Aorta (tissue), 5 donors: ENCODE results near the gene ARHGAP22. TPM values are rescaled to one million over a fixed set of nuclear protein-coding genes. Genes with fewer than 3 reads are reported as not detected.
A peak's percentile ranks its signal among the peaks of the same experiment; 100 is the strongest.

Experiments
- ATAC-seq: fragments of 200-7000 bp; cut with Tn5 transposase; one replicate; pipeline ENCODE4 v1.9.1; 2022; ENCODE audit warnings: moderate library complexity; ENCODE audit not compliant: low FRiP score
- DNase-seq, 2 donors: peaks; one replicate each; pipeline ENCODE4 v3.0.0-alpha.2; 2020
- H3K27ac ChIP-seq, 2 donors: one replicate each; pipeline ENCODE4 v1.5.1; 2013; ENCODE audit warnings: low read length in 2 of 2, mild to moderate bottlenecking in 2 of 2, moderate library complexity in 2 of 2, control low read depth in 1 of 2, inconsistent platforms in 1 of 2, low read depth in 1 of 2
- H3K27me3 ChIP-seq, 2 donors: one replicate each; pipeline ENCODE4 v1.6.1; 2013; ENCODE audit warnings: control low read depth in 1 of 2, low read length in 1 of 2, mild to moderate bottlenecking in 1 of 2, moderate library complexity in 1 of 2; ENCODE audit not compliant: insufficient read depth in 2 of 2, control insufficient read depth in 1 of 2
- H3K36me3 ChIP-seq, 2 donors: one replicate each; pipeline ENCODE4 v1.6.1; 2013; ENCODE audit warnings: control low read depth in 1 of 2, low read length in 1 of 2, mild to moderate bottlenecking in 1 of 2; ENCODE audit not compliant: insufficient read depth in 2 of 2, control insufficient read depth in 1 of 2
- H3K4me1 ChIP-seq, 2 donors: one replicate each; pipeline ENCODE4 v1.6.1; 2013; ENCODE audit warnings: low read length in 2 of 2, control low read depth in 1 of 2, mild to moderate bottlenecking in 1 of 2, moderate library complexity in 1 of 2; ENCODE audit not compliant: insufficient read depth in 2 of 2, control insufficient read depth in 1 of 2
- H3K4me3 ChIP-seq, 2 donors: one replicate each; pipeline ENCODE4 v1.5.1; 2013; ENCODE audit warnings: low read length in 2 of 2, control low read depth in 1 of 2, mild to moderate bottlenecking in 1 of 2
- H3K9me3 ChIP-seq: one replicate; pipeline ENCODE4 v1.6.1; 2013; ENCODE audit warnings: mild to moderate bottlenecking, low read length; ENCODE audit not compliant: control insufficient read depth
- WGBS, 2 donors: extraction: QIAGEN DNeasy Blood & Tissue Kit; methylation state at CpG; one replicate each; pipeline ENCODE4 v1.1.7; 2013; 5-methylcytosine and 5-hydroxymethylcytosine counted together
- intact Hi-C, 2 donors: fragments of 100-400 bp; cut with DNase I; formaldehyde crosslinking; loops; one replicate each; pipeline versions ENCODE4 v1.14.2 to v1.15.0; 2022
- polyA plus RNA-seq, 2 donors: library from polyadenylated mRNA; stranded (reverse); fragments of 200-250 nt; gene quantifications; one replicate each; pipeline ENCODE4 v1.2.3, GENCODE V29; 2013
- total RNA-seq, 2 donors: library from RNA; stranded (reverse); fragmentation: NEBNext Ultra II Directional; extraction: Animal tissue kit (Norgen Biotek cat#: 25700); gene quantifications; one replicate each; pipeline ENCODE4 v1.2.1, GENCODE V29; 2021
- donor health status: healthy with polysubstance abuse.
- donor health status: Bipolar disorder and iron deficiency.
- donor health status: DM: no; HTN: no; CAD: no.
- donor health status: DM: no; HTN: no; CAD: no.
- donor health status: DM: yes; HTN: yes; CAD: no.

ARHGAP22 gene
- total and polyA plus RNA-seq, 4 donors = 6.1 to 29.1 (median 17.1) TPM

- H3K4me3 ChIP-seq = no peak overlapping the region
- H3K36me3 ChIP-seq = no peaks in the 10 kb centered on the region
- WGBS, 2 donors = 73 to 76% methylated on average over 2 of the region's 2 CpGs
- no peaks in the 10 kb centered on the region for H3K9me3 ChIP-seq
- H3K4me1 ChIP-seq = no peaks in the 10 kb centered on the region
- ATAC-seq = no peak
- DNase-seq = peak in 1 of 2 donors; percentile 22
- no peak overlapping the region for H3K27ac ChIP-seq
- intact Hi-C loops = loop anchor here in 1 of 2 donors (10.0 kb wide), 2 partner anchors 125 to 165 kb away; no protein-coding TSS in a partner anchor
- no peaks in the 10 kb centered on the region for H3K27me3 ChIP-seq
Measured at GRCh38 chr10:48529331-48529730, 75.5 kb downstream of the ARHGAP22 start.

GRCh38 chr10:48527756-48528155 is 77.1 kb downstream of the ARHGAP22 start:
- peak in 1 of 2 donors; percentile 12 for DNase-seq
- 91 to 97% methylated on average over 1 of the region's 1 CpG for WGBS, 2 donors
- Histone ChIP-seq H3K4me1 (no peaks in the 10 kb centered on the region), H3K27ac (no peak overlapping the region), H3K36me3 (no peaks in the 10 kb centered on the region), H3K4me3 (no peak overlapping the region), H3K9me3 (no peaks in the 10 kb centered on the region), H3K27me3 (no peaks in the 10 kb centered on the region)
- intact Hi-C loops = loop anchor here in 1 of 2 donors (10.0 kb wide), 2 partner anchors 127 to 163 kb away; no protein-coding TSS in a partner anchor
- no peak for ATAC-seq

- H3K9me3 ChIP-seq = no peaks in the 10 kb centered on the region
- peak overlapping the region in 1 of 2 donors; percentile 43 for H3K27ac ChIP-seq
- DNase-seq (no peak), ATAC-seq (no peak)
- no peaks in the 10 kb centered on the region for H3K27me3 ChIP-seq
- no peak overlapping the region for H3K4me3 ChIP-seq
- no peaks in the 10 kb centered on the region for H3K36me3 ChIP-seq
- 80 to 82% methylated on average over 2 of the region's 2 CpGs for WGBS, 2 donors
- H3K4me1 ChIP-seq = no peaks in the 10 kb centered on the region
- intact Hi-C loops = loop anchor here in 1 of 2 donors (10.0 kb wide), 2 partner anchors 128 to 162 kb away; no protein-coding TSS in a partner anchor
Measured at GRCh38 chr10:48526846-48527505, 77.9 kb downstream of the ARHGAP22 start.

- H3K36me3 ChIP-seq = no peaks in the 10 kb centered on the region
- DNase-seq = peak in 1 of 2 donors; percentile 26
- 7 to 9% methylated on average over 14 of the region's 14 CpGs for WGBS, 2 donors
- H3K9me3 ChIP-seq = no peaks in the 10 kb centered on the region
- no peak for ATAC-seq
- H3K27ac ChIP-seq = peak overlapping the region; percentile 15 to 43
- H3K4me3 ChIP-seq = no peak overlapping the region
- intact Hi-C loops = loop anchor here in 1 of 2 donors (10.0 kb wide), 2 partner anchors 129 to 161 kb away; no protein-coding TSS in a partner anchor
- no peaks in the 10 kb centered on the region for H3K4me1 ChIP-seq
- no peaks in the 10 kb centered on the region for H3K27me3 ChIP-seq
Measured at GRCh38 chr10:48526011-48526821, 78.7 kb downstream of the ARHGAP22 start.

- Histone ChIP-seq H3K9me3 (no peaks in the 10 kb centered on the region), H3K4me1 (no peaks in the 10 kb centered on the region), H3K36me3 (no peaks in the 10 kb centered on the region), H3K27me3 (no peaks in the 10 kb centered on the region), H3K27ac (no peak overlapping the region), H3K4me3 (no peak overlapping the region)
- whole genome bisulfite sequencing, 2 donors = 94 to 96% methylated on average over 5 of the region's 5 CpGs
- ATAC-seq (no peak), DNase-seq (peak in 1 of 2 donors; percentile 2)
- intact Hi-C loops = loop anchor here in 1 of 2 donors (10.0 kb wide), 2 partner anchors 130 to 160 kb away; no protein-coding TSS in a partner anchor
Measured at GRCh38 chr10:48525113-48525512, 79.8 kb downstream of the ARHGAP22 start.

GRCh38 chr10:48523820-48524758 is 80.8 kb downstream of the ARHGAP22 start:
- intact Hi-C loops = loop anchor here in 1 of 2 donors (10.0 kb wide), 2 partner anchors 131 to 159 kb away; no protein-coding TSS in a partner anchor
- DNase-seq (peak in 1 of 2 donors; percentile 47), ATAC-seq (no peak)

GRCh38 chr10:48523212-48523819 is 81.6 kb downstream of the ARHGAP22 start:
- Histone ChIP-seq H3K4me3 (peak overlapping the region; percentile 51 to 65), H3K27ac (peak overlapping the region; percentile 47 to 54), H3K4me1 (no peaks in the 10 kb centered on the region), H3K27me3 (no peaks in the 10 kb centered on the region), H3K36me3 (no peaks in the 10 kb centered on the region), H3K9me3 (no peaks in the 10 kb centered on the region)
- DNase-seq = peak; percentile 92 to 95
- intact Hi-C loops = loop anchor here in 1 of 2 donors (10.0 kb wide), 2 partner anchors 131 to 159 kb away; no protein-coding TSS in a partner anchor
- ATAC-seq = peak; percentile 88
- WGBS, 2 donors = 2 to 3% methylated on average over 46 to 47 of the region's 47 CpGs

More at GRCh38 chr10:48523820-48524758, 80.8 kb downstream of the ARHGAP22 start:
- peak overlapping the region in 1 of 2 donors; percentile 47 for H3K27ac ChIP-seq
- no peaks in the 10 kb centered on the region for H3K27me3 ChIP-seq
- no peaks in the 10 kb centered on the region for H3K9me3 ChIP-seq
- H3K4me1 ChIP-seq = no peaks in the 10 kb centered on the region
- 7 to 11% methylated on average over 49 to 93 of the region's 93 CpGs for WGBS, 2 donors
- peak overlapping the region; percentile 51 to 65 for H3K4me3 ChIP-seq
- H3K36me3 ChIP-seq = no peaks in the 10 kb centered on the region
